Measurements from ENCODE around the gene DENND5B. TPM values are rescaled to one million over a fixed set of nuclear protein-coding genes. Genes with fewer than 3 reads are reported as not detected.

The DENND5B gene
- total and polyA plus RNA-seq, 10 of the 15 experiments (the other 5 are each of a cell fraction or from before 2014, with no cell fraction given) = 0.39 to 32.5 (median 20.6) TPM

DNA sequence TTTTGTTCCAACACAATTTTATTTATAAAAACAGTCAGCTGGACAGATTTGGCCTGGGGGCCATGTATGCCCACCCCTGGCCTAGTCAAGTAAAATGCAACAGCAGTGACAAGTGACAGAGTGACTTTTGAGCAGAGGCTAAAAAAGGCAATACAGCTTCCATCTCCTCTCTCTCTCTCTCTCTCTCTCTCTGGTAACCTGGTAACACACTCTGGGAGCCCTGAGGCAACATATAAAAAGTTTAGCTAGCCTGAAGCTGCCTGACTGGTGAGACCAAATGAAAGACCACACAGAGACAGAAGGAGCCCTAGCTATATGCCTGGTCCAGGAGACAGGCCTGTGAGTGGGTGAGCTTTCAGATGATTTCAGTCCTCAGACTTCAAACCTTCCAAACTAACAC, 105.4 kb downstream of the DENND5B start (continued):
- TF ChIP-seq EED (IDR thresholded peaks at IDR 0.05; ENCODE audit: low read depth) (no peak), STAT3 (IDR thresholded peaks at IDR 0.05; ENCODE audit: low read depth, low read length) (no peak), SIX5 (IDR thresholded peaks at IDR 0.05; ENCODE audit: low read depth, low read length, severe bottlenecking) (no peak)
- TF ChIP-seq, protein P1, sequence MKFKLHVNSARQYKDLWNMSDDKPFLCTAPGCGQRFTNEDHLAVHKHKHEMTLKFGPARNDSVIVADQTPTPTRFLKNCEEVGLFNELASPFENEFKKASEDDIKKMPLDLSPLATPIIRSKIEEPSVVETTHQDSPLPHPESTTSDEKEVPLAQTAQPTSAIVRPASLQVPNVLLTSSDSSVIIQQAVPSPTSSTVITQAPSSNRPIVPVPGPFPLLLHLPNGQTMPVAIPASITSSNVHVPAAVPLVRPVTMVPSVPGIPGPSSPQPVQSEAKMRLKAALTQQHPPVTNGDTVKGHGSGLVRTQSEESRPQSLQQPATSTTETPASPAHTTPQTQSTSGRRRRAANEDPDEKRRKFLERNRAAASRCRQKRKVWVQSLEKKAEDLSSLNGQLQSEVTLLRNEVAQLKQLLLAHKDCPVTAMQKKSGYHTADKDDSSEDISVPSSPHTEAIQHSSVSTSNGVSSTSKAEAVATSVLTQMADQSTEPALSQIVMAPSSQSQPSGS (IDR thresholded peaks at IDR 0.05; ENCODE audit: low read length) = no peak

DNA sequence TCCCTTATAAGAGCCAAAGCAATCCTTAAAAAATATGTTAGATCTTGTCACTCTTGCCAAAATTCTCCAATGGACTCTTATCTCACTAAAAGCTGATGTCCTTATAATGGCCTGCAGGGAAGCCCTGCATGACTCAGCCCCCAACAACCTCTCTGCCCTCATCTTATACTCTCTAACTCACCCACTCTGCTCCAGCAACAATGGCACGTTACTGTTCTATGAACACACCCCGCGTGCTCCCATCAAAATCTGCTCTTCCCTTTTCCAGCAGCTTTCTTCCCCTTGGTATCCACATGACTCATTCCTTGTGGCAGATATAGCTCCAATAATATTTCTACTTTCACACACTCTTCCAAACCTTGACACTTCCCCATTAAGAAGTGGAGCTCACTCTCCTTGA, 108.1 kb downstream of the DENND5B start:
- DNase-seq (ENCODE audit: low read depth, low spot score) (no peak), FAIRE-seq (no peak), ATAC-seq (no peak)
- intact Hi-C loops (cut with micrococcal nuclease; ENCODE audit: unreplicated experiment) (loop anchor here (5.0 kb wide), 1 partner anchor 104 kb away; no protein-coding TSS in a partner anchor), in situ Hi-C loops (cut with MboI) (no loop called here)
- Histone ChIP-seq H3K27ac (ENCODE audit: control insufficient read depth, insufficient read depth) (no peak overlapping the region), H4K20me1 (ENCODE audit: control insufficient read depth, insufficient read depth) (no peaks in the 10 kb centered on the region; the same call in 1 of the 2 replicates), H3K9ac (ENCODE audit: control insufficient read depth, insufficient read depth, low read length) (no peak overlapping the region), H3K4me2 (ENCODE audit: control insufficient read depth, insufficient read depth) (no peak overlapping the region), H3K36me3 (ENCODE audit: control insufficient read depth in 2 of 2, insufficient read depth in 2 of 2, low read length in 1 of 2) (peaks cover 0 to 10% of the 10 kb centered on the region in 2 experiments; a peak in 1 of 4 replicates), H3K9me3 (replicated peaks; ENCODE audit: control insufficient read depth, insufficient read depth, low read length) (no peaks in the 10 kb centered on the region), H3K27me3 (replicated peaks in 1 of 2; ENCODE audit: control insufficient read depth in 2 of 2, insufficient read depth in 2 of 2, low read length in 1 of 2) (no peaks in the 10 kb centered on the region), H3K4me1 (ENCODE audit: control insufficient read depth, insufficient read depth, low read length) (peaks cover 25% of the 10 kb centered on the region), H3K4me3 (no peak overlapping the region), H3K79me2 (ENCODE audit: control insufficient read depth, insufficient read depth, low read length) (peaks cover 2% of the 10 kb centered on the region), H2AFZ (ENCODE audit: control insufficient read depth, low read depth, low read length) (no peak overlapping the region)
- CTCF ChIA-PET = no interaction called here
- RAD21 ChIA-PET (ENCODE audit: unreplicated experiment) = no interaction called here
- SMC1A ChIA-PET (ENCODE audit: uncharacterized antibody, unreplicated experiment) = no interaction called here
- POLR2A ChIA-PET = no interaction called here
- 100% methylated on average over 3 of the region's 3 CpGs for WGBS (ENCODE audit: insufficient coverage, insufficient replicate concordance, low lambda C conversion rate, missing lambda C conversion rate)
- BruUV-seq (replicated peaks) = no TSS peak
- TF ChIP-seq SMARCA5 (IDR thresholded peaks at IDR 0.05) = no peak
- TF ChIP-seq BRCA1 (IDR thresholded peaks at IDR 0.05; ENCODE audit: low read depth, low read length) = no peak
- no peak for TF ChIP-seq MYC (IDR thresholded peaks at IDR 0.05; ENCODE audit: insufficient read depth, insufficient read length, insufficient replicate concordance, low read length, severe bottlenecking)
- TF ChIP-seq ETV6 (conservative IDR thresholded peaks at IDR 0.05 in 1 of 2, IDR thresholded peaks at IDR 0.05 in 1 of 2; ENCODE audit: borderline replicate concordance in 1 of 2, low read depth in 1 of 2) = no peak
- no peak for TF ChIP-seq RCOR1 (conservative IDR thresholded peaks at IDR 0.05; ENCODE audit: low read depth, low read length)
- TF ChIP-seq EP300 (IDR thresholded peaks at IDR 0.05; ENCODE audit: borderline replicate concordance in 1 of 2, control insufficient read depth in 1 of 2, low read depth in 2 of 2, low read length in 2 of 2) = no peak
- no peak for TF ChIP-seq ZBED1 (IDR thresholded peaks at IDR 0.05; ENCODE audit: borderline replicate concordance)
- no peak for TF ChIP-seq FOXK2 (IDR thresholded peaks at IDR 0.05)
- TF ChIP-seq ZNF274 (IDR thresholded peaks at IDR 0.05; ENCODE audit: insufficient read depth, insufficient read length) = no peak
- TF ChIP-seq SMAD5 (IDR thresholded peaks at IDR 0.05; ENCODE audit: low read depth) = no peak
- TF ChIP-seq CBFB (IDR thresholded peaks at IDR 0.05; ENCODE audit: low read depth) = no peak
- TF ChIP-seq, protein P2, sequence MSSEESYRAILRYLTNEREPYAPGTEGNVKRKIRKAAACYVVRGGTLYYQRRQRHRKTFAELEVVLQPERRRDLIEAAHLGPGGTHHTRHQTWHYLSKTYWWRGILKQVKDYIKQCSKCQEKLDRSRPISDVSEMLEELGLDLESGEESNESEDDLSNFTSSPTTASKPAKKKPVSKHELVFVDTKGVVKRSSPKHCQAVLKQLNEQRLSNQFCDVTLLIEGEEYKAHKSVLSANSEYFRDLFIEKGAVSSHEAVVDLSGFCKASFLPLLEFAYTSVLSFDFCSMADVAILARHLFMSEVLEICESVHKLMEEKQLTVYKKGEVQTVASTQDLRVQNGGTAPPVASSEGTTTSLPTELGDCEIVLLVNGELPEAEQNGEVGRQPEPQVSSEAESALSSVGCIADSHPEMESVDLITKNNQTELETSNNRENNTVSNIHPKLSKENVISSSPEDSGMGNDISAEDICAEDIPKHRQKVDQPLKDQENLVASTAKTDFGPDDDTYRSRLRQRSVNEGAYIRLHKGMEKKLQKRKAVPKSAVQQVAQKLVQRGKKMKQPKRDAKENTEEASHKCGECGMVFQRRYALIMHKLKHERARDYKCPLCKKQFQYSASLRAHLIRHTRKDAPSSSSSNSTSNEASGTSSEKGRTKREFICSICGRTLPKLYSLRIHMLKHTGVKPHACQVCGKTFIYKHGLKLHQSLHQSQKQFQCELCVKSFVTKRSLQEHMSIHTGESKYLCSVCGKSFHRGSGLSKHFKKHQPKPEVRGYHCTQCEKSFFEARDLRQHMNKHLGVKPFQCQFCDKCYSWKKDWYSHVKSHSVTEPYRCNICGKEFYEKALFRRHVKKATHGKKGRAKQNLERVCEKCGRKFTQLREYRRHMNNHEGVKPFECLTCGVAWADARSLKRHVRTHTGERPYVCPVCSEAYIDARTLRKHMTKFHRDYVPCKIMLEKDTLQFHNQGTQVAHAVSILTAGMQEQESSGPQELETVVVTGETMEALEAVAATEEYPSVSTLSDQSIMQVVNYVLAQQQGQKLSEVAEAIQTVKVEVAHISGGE (CRISPR knock-in tag; IDR thresholded peaks at IDR 0.05) = no peak
- no peak for TF ChIP-seq TBL1XR1 (IDR thresholded peaks at IDR 0.05; ENCODE audit: low read depth, low read length)
- TF ChIP-seq, protein P1 (IDR thresholded peaks at IDR 0.05; ENCODE audit: low read length) = no peak

Measured in GM12878 (cell line).